DMS114 treated with DMSO at 0.1 percent for 48 hours (cell line): ENCODE measurements around the gene RNF214.
A peak's percentile ranks its signal among the peaks of the same experiment; 100 is the strongest.

ENCODE experiments used
- DNase-seq: peaks from one replicate; lab custom pipeline; 2025; ENCODE audit not compliant: unreplicated experiment; lab: John Stamatoyannopoulos, UW

The RNF214 gene

DNA sequence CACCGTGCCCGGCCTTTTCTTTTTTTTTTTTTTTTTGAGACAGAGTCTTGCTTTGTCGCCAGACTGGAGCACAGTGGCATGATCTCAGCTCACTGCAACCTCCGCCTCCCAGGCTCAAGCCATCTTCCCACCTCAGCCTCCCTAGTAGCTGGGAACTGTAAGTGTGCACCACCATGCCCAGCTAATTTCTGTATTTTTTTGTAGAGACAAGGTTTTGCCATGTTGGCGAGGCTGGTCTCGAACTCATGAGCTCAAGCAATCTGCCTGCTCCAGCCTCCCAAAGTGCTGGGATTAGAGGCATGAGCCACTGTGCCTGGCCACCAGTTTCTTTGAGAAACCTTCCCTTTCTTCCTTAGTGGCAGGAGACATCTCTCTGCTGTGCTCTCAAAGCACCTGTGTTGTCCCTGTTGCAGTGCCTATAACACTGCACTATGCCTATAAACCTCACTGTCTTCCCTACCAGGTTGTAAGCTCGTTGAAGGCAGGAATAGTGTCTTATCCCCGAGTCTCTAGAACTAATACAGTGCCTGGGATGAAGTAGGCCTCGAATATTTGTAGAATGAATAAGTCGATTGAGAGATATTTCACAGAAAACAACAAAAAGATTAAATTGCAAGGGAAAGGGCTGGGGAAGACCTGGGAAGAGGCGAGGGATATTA is 19.6 kb upstream of the RNF214 start:
- DNase-seq: no peak

DNA sequence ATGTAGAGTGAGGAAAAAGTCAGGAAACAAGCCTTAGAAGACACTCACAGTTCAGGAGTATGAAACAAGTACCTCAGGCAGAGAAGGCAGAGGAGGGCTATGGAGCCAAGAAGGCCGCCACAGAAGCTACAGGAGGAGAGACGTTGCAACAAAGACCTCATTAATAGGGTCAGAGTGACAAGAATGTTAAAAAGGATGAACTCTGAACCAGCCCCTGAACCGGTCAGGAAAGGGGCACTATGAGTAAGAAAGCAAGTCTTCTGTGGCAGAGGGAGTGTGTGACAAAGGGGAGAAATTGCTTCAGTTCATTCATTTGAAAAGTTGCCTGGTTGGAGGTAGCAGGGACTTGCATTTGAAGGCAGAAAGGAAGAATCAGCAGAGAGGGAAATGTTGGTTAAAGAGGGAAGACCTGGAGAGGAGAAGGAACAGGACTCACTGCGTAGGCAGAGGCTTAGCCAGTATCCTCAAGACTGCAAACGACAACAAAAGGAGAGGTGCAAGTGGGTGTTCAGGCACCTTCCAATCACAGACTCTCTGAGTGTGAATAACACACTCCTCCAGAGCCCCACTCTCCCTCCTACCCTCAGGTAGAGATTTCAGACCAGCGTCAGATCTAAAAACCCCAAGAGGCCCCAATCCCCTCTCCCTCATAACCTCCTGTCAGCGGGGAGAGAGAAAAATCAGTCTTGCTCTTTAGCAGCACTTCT is 17.9 kb upstream of the RNF214 start:
- DNase-seq: no peak

DNA sequence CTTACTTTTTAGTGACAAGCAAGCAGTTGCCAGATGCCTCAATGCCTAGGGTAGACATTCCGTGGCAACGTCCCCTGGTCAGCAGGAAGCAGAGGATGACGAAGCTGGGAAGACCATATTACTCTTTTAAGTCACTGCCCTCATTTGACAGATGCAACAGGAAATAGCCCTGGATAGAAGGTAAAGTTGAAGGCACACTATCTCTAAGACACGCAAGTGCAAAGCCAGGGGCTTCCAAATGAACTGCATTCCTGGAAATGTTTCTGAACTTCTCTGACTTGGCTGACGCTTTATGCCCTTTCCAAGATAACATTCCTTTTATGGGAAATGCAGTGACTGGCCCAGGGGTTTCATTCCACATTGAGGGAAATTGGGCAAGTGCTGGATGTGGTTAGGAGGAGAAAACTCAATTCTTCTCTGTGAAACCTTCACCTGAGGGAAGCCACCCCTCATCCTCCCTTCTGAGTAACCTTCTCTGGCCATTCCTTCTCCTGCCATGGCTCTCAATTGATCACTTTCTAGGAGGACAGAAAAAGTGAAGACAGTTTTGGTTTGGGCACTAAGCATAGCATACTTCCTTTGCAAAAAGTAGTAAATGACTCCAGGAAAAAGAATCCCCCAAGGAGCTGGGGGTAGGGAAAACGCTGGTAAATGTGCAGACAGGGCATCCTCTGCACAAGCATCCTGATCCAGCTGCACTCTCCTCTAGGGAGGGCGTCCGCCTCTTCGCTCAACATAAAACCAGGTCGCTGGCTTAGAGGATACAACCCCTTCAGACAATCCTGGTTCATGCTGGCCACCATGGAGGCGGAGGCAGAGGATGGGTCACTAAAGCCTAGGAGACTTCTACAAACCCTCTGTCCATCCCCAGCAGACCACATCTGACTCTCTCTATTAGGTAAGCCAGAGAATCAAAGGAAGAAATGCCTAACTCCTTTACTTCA is 15.1 kb upstream of the RNF214 start:
- DNase-seq: no peak

DNA sequence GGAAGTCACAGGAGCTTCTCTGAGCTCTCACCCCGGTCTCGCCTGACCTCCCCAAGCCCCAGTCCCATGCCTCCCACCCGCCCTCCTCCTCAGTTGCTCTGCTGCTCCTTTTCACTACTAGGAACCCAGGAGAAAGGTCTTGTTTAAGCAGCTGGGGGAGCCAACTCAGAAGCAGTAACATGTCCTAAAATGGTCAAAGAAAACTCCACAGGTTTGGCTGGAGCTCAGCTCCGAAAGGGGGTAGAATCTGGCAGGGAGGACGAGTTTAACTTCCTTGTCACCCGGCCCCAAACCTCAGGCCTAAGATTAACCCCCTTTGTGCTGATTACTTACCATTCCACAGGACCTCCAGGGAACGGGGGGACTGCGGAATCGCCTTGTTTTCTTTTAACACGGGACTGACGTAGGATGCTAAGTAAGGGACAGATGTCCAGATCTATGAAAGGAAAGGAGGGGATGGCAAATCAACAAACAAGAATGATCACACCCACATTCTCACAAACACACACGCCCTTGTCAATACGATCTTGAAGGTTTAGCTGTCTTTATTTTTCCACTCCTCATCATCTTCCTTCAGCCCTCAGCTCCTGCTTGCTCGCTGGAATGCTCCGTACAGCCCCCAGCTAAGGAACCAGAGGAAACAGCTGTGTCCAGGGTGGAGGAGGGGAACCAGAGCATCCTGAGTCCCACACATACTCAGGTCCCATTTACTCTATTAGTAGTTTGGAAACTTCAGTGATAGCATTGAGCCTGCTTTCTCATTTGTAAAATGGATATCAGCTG is 14.1 kb upstream of the RNF214 start:
- DNase-seq: no peak

DNA sequence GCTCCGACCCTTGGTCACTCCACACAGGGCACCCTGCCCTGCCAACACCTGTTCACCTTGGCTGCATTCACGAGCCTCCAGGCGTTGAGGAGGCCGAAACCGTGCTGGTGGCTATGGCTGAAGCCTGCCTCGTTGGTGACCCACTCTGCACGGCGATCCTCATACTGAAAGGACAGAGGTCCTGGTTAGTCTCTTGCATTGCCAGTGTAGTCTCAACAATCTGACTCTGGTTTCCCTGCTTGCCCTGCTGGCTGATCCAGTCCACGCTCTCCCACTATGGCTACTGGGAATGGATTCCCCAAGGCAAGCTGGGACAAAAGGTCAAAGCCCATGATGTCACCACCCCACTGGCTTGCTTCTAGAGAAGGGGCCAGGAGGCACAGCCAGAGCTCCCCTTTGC is 13.5 kb upstream of the RNF214 start:
- no peak for DNase-seq

DNA sequence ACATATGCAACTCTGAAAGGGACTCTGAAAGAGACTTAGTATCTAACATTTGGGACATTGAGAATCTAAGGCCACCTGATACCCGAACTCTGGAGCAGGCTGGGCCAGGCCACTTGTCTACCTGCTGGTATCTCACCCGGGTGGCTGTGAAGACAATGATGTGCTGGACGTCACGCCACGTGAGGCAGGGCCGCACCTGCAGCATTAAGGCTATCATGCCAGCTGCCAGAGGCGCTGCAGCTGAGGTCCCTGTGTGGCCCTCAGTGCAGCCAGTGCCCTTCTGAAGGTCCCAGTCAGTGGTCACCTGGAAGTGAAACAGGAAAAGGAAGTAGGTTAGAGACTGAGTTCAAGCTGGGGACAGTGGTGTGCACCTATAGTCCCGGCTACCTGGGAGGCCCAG is 13.0 kb upstream of the RNF214 start:
- no peak for DNase-seq

DNA sequence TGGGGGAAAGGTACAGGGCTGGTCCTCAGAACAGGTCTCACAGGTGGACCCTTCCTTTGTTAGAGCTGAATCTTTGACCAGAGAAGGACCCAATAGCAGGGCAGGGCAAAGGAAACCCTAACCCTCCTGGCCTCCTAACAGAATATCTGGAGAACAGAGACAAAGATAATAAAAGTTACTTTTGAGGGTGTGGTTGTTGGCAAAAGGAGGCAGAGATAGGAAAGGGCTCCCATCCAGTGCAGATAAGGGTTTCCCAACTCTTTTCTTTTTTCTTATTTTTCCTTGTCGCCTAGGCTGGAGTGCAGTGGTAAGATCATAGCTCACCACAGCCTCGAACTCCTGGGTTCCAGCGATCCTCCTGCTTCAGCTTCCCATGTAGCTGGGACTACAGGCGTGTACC is 12.5 kb upstream of the RNF214 start:
- DNase-seq: no peak

DNA sequence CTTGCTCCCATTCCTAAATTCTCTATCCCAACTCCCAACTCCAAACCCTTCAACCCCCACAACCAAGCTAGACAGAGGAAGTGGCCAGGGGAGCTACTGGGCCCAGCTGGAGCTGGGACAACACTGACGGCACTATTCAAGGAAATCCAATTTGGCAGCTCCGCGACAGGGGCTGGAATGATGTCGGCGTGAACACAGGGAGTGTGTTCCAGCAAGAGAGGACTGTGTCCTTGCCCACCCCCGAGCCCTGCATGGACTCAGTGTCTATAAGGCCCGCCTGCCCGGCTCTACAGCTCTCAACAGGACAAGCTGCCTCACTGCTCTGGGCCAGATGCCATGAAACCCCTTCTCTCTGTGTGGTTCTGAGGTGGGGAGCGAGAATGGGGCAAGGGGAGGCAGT is 11.9 kb upstream of the RNF214 start:
- no peak for DNase-seq

DNA sequence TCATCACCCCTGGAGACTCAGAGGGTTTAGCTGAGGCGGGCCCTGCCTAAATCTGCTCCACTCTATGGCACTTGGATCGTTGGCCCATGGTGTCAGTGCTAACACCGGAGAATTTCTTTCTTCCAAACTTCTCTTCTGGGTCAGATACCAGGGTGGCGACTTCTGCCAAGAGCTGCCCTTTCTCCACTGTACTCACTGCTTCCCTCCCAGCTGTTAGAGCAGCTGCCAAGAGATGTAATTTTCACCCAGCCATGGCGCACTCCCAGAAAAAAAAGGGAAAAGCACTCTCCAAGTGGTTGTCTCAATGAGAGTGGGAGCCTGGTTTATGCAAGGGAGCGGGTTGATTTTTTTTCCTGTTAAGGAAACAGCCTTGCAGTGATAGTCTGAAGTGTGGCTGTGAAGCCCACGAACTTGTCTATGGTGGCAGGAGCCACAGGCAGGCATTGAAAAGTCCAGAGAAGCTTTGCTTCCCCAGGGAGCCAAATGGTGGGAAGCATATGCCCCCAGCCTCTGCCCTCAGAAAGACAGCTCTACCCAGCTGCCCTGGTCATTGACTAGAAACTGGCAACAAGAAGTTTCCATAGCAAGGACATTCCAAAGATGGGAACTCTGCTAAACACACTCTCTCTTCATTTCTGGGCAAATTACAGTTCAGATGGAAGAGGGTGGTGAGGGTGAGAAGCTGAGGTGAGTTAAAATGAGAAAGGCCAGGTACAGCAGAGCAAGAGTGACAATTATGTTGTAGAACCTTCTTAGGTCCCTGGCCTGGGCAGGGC is 11.3 kb upstream of the RNF214 start:
- DNase-seq: no peak

DNA sequence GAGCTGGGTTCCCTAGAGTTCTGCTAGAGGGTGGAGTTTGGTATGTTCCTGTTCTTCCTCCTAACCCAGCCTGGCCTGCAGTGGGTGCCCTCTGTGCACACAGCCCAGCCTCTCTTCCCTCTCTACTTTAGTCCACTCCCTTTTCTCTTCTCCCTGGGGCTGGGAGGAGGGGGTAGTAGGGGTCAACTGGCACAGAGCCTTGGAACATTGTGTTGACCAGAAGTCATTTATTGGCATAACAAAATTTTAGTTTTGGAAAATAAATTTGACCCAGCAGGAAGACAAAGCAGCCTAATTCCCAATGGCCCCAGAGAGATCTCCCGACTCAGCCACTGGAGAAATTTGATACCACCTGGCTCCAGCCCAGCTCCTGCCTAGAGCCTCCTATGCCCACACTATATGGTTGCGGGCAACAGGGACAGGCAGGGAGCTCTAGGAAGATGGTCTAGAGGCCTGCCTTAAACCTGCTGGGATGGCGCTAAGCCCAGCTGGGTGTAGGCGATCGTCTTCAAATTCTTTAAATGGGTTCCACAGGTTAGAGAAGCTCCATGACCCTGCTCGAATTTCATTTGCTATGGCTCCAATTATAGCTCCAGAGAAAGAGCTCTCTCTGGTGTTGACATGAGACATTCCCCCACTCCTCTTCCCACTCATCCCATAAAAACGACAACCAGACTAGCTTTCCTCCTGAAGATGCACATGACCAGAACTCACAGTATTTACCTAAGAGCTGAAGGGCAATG is 10.5 kb upstream of the RNF214 start:
- DNase-seq: no peak

DNA sequence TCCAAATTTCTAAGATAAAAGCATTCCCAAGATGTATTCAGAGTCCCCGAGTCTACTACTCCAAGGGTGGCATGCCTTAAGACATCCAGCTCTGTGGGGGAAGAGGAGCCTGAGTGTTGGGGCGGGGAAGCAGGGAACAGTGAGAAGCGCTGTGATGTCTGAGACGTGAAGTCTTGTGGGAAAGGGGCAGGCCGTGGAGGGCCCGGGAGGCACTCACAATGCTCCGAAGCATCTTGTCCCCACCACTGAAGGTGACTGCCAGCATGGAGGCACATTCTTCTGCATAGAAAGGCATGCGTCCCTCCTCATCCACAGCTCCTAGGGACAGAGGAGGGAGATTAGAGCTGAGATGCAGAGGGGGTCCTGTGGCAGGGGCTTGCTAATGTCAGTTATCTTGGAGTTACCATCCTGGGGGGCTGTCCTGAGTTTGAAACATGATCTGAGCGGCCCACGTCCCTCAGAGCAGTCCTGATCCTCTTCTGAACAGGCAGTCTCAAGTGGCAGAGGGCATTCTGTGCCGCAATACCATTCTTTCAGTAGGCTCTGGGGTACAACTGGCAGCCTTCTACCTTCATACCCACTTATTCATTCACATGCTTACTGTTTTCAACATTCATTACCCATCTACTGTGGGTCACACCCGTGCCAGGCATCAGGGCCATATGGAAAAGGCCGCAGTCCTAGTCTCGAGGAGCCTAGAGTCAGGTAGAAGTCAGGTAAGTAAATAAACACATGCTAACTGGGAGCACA is 9.3 kb upstream of the RNF214 start:
- no peak for DNase-seq

DNA sequence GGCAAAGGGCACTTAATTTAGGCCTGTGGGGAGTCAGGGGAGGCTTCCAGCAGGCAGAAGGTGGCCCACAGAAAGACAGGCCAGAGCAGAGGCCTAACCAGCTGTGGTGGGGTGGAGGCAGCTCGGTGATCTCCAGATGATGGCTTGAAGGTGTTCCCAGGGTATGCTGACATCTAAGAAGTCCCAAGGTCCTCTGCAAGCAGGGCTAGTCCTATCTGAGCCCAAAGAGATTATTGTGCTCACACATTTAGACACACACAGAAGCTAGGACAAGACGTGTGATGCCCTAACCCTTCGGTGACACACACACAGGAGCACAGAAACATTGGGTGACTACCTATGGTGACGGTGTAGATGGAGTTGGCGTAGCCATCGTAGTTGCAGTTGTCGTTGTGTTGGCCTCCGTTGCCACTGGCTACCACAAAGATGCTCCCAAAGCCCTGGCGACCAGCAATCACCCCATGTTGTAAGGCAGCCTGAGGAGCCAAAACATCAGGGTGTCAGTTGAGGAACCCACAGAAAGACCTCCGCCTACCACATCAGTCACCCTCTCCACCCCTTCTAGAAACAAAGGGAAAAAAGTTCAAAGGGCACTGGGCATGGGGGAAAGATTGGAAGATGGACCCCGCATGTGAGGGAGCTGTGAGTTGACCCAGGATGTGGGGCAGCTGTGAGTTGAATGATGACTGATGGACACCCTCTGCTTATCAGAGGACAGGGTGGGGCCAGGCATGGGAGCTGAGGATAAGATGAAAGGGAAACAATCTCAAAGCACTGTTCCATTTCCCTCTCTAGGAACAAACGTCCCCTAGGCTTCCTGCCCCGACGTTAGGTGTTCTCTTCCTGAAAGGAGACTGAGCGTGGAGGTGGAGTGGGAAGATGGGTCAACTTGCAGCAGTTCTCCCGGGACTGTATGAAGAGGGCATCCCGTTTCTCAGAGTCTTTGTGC is 8.5 kb upstream of the RNF214 start:
- DNase-seq: no peak

DNA sequence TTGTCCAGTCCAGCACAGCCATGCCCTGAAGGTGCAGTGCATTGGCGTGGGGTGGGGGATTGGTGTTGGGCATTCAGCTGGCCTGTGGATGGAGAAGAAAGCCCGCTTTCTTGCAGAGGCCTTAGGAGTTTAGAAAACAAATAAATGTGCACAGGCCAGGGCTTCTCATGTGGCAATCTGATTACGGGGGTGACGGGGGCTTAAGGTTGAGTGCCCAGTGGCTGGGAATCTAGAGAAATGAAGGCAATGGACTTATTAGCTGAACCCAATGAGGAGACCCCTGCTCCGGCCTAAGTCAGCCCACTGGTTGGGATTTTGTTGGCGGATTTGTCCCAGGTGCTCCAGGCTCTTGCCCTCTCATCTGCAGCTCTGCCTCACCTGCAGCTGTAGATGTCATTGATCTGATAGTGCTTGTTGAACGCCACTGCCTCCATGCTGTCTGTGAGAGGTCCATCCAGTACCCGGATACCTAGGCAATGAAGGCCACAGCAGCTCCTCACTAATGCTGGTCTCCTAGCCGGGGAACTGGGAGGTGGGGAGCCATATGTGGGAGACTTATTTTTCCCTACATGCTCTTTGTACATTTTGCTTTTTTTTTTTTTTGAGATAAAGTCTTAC is 6.8 kb upstream of the RNF214 start:
- DNase-seq: no peak

DNA sequence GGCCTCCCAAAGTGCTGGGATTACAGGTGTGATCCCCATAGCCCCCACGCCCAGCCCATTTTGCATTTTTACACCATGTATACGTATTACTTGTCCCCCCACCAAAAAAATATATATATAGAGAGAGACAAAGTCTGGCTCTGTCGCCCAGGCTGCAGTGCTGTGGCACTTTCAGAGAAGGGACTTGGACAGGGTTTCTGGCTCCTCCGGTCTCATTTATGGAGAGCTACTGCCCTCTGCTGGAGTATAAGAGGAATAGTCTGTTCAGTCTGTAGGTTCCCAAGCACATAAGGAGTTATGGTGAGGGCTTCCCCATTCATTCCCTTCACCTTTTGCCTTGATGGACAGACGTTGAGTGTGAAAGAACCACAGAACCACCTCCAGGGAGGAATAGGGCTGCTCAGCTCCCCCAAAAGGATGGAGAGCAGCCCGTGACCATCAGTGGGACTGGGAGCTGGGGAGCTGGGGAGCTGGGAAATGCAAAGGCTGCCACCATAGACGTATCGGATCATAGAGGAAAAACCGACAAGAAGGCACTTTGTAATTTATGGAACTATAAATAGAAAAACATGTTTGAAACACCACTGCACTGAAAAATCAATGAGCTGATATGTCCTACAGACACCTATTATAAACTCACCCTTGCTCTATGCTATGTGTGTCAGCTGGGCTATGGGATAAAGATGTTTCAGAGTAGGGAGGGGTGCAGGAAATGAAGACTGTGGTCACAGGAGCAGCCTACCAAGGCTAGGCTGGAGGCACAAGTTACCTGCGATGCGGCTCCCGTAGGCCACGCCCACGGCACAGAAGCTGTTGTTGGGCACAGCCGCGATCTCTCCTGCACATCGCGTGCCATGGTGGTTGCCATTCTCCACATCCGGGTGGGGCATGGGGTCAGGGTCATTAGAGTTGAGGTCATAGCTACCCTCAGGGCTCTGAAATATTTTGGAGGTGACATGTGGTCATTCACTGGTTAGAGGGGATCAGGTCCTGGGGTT is 5.8 kb upstream of the RNF214 start:
- DNase-seq: peak; percentile 62

DNA sequence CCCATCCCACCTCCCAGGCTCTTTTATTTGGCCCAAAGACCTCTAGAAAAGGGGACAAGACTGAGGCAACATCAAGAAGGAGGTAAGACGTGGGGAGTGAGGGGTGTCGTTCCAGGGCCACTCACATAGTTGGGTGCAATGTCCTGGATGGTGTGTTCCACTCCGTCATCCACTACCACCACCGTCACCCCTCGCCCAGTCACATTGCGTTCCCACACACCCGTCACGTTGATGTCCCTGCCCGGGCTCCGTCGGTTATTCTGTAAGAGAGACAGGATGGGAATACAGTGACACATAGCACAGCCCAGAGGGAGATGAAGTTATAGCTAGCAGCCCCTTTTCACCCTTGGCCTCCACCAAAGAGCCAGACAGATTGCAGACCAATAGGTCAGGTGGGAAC is 4.4 kb upstream of the RNF214 start:
- DNase-seq: no peak

DNA sequence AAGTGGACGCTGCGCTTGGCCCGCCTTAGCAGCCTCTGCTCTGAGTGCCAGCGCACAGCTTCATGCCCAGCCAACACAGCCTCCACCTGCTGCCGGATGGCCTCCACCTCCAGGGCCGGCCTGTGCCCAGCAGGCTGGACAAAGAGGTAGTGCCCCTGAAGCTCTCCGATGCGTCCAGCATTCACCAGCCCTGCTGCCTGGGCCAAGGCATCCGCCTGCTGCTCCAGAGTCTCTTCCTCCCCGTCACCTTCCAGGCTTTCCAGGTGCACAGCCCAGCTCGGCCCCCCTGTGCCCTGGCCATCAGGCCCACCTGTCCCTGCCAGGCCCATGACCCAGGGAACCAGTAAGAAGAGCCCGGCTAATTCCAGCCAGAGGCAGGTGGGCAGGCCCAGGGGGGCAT is 3.1 kb upstream of the RNF214 start:
- no peak for DNase-seq
